ENCODE results near the gene SLC25A19. TPM values are rescaled to one million over a fixed set of nuclear protein-coding genes. Genes with fewer than 3 reads are reported as not detected.

The SLC25A19 gene
- total and polyA plus RNA-seq, 9 of the 15 experiments (the other 6 are each of a cell fraction or from before 2014, with no cell fraction given): 33.4 to 76.6 (median 55.3) TPM

- TF ChIP-seq ZNF165 (CRISPR knock-in tag; IDR thresholded peaks at IDR 0.05; ENCODE audit: borderline replicate concordance) (no peak), HDAC6 (IDR thresholded peaks at IDR 0.05; ENCODE audit: low read depth, low read length) (no peak), TCF7 (IDR thresholded peaks at IDR 0.05; ENCODE audit: borderline replicate concordance) (no peak), PCBP2 (IDR thresholded peaks at IDR 0.05; ENCODE audit: low read depth, low read length, poor library complexity, severe bottlenecking) (no peak), BHLHE40 (IDR thresholded peaks at IDR 0.05; ENCODE audit: low read length) (no peak; the same call in 1 of the 2 replicates), ADNP (tag; IDR thresholded peaks at IDR 0.05) (no peak), SOX6 (IDR thresholded peaks at IDR 0.05) (no peak), RERE (CRISPR knock-in tag; IDR thresholded peaks at IDR 0.05; ENCODE audit: borderline replicate concordance) (no peak), TFAM (CRISPR knock-in tag; conservative IDR thresholded peaks at IDR 0.05) (no peak), TEAD1 (CRISPR knock-in tag; IDR thresholded peaks at IDR 0.05) (no peak; a peak in 1 of 4 replicates), MCM3 (IDR thresholded peaks at IDR 0.05) (no peak), WHSC1 (IDR thresholded peaks at IDR 0.05; ENCODE audit: low read length) (no peak), CREB3 (tag; conservative IDR thresholded peaks at IDR 0.05; ENCODE audit: low read depth) (no peak), POLR2G (IDR thresholded peaks at IDR 0.05; ENCODE audit: low read depth, low read length) (peak; percentile 83), RBM17 (IDR thresholded peaks at IDR 0.05; ENCODE audit: borderline replicate concordance, low read depth, low read length) (no peak), MYNN (IDR thresholded peaks at IDR 0.05) (no peak; the same call in 1 of the 2 replicates), MYNN (CRISPR knock-in tag; IDR thresholded peaks at IDR 0.05) (no peak), PYGO2 (tag; IDR thresholded peaks at IDR 0.05) (no peak), DLX4 (CRISPR knock-in tag; IDR thresholded peaks at IDR 0.05) (no peak), EWSR1 (IDR thresholded peaks at IDR 0.05; ENCODE audit: borderline replicate concordance, low read depth, partially characterized antibody) (no peak), XRCC5 (IDR thresholded peaks at IDR 0.05; ENCODE audit: low read depth, low read length) (no peak), HSF4 (CRISPR knock-in tag; IDR thresholded peaks at IDR 0.05; ENCODE audit: borderline replicate concordance) (no peak), CHD4 (IDR thresholded peaks at IDR 0.05; ENCODE audit: insufficient read depth, insufficient replicate concordance, low read depth, low read length, poor library complexity, severe bottlenecking) (no peak)
Measured at GRCh38 chr17:75271233-75271954, 17.8 kb downstream of the SLC25A19 start (continued).
